22Rv1 (cell line): ENCODE measurements around the gene IKZF5.

Experiments used
- H3K27ac ChIP-seq: fragments of 450-650 bp; 2 replicates; pipeline ENCODE4 v1.5.1; 2017
- CTCF ChIP-seq: fragments of 450-650 bp; IDR thresholded peaks from 2 replicates; pipeline ENCODE4 v1.5.1; 2017; ENCODE audit warnings: mild to moderate bottlenecking
- ZFX ChIP-seq: fragments of 450-650 bp; IDR thresholded peaks from 2 replicates; pipeline ENCODE4 v1.6.1; 2017; ENCODE audit warnings: antibody characterized with exemption, borderline replicate concordance

IKZF5 gene

DNA sequence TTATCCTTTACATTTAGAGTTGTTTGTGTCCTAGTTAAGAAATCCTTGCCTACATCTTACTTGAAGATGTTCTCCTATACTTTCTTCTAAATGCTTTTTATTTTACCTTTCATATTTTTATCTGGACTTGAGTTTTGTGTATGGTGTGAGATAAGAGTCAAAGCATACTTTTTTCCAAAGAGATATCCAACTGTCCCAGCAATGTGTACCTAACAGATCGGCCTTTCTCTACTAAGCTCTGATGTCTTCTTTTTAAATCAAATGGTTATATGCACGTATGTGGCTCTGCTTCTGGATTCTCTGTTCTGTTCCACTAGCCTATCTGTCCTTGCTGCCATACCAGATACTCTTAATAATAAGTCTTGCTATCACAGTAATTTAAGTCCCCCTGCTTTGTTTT is 7.2 kb downstream of the IKZF5 start:
- no peak for TF ChIP-seq CTCF
- no peak for TF ChIP-seq ZFX
- no peak overlapping the region for H3K27ac ChIP-seq

- TF ChIP-seq CTCF (no peak), ZFX (no peak)
- no peak overlapping the region for H3K27ac ChIP-seq
These were observed 8.4 kb downstream of the IKZF5 start for GRCh38 chr10:123000155-123000554.

DNA sequence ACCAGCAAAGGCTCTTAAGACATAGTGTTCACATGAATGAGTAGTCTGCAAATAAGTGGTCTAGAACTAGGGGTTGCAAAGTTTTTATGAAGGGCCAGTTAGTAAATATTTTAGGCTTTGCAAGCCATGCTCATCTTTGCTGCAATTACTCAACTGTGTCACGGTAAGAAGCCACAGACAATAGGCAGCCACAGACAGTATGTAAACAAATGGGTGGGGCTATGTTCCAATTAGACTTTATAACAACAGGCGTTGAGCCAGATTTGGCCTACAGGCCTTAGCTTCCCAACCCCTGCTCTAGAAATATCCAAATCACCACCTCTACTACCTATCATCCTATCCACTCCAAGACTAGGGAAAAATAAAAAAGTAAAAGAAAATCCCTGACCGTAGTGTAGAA is 9.2 kb downstream of the IKZF5 start:
- H3K27ac ChIP-seq = no peak overlapping the region

DNA sequence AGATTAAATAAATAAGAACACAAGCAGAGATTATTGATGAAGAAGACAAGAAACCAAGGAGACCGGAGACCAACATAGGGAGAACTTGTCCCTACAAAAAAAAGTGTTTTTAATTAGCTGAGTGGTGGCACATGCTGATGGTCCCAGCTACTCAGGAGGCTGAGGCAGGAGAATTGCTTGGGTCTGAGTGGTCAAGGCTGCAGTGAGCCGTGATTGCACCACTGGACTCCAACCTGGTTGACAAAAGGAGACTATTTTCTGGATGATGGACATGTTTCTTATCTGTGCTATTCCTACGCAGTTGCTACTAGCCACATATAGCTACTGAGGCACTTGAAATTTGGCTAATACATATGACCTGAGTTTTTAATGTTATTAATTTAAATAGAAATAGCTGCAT is 9.7 kb downstream of the IKZF5 start:
- no peak overlapping the region for H3K27ac ChIP-seq
- no peak for TF ChIP-seq ZFX
- TF ChIP-seq CTCF = no peak

More for the DNA sequence above, 9.2 kb downstream of the IKZF5 start:
- TF ChIP-seq ZFX (no peak), CTCF (no peak)

DNA sequence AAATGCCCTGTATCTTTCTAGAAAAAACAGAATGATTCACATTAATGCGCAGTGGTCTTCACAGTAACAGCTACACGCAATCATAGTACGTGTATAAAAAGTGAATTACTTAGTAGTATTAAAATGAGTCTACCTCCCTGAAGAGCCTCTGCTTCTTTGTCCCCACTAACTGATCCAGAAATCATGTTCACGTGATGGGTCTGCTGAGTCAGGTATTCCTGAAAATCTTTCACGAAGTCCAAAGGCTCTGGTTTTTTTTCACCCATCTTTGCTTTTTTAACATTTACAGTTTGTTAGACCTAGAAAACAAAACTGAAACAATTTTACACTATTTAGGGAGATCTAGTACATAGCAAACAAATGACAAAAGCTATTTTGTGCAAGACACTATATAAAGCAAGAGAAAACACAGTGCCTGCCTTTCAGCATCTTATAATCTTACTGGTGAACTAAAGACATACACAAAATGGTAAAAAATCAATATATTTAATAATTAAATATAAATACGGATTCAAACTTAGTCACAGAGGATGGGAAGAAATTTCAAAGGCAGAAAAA is 10.2 kb downstream of the IKZF5 start:
- TF ChIP-seq ZFX (no peak), CTCF (no peak)
- no peak overlapping the region for H3K27ac ChIP-seq

DNA sequence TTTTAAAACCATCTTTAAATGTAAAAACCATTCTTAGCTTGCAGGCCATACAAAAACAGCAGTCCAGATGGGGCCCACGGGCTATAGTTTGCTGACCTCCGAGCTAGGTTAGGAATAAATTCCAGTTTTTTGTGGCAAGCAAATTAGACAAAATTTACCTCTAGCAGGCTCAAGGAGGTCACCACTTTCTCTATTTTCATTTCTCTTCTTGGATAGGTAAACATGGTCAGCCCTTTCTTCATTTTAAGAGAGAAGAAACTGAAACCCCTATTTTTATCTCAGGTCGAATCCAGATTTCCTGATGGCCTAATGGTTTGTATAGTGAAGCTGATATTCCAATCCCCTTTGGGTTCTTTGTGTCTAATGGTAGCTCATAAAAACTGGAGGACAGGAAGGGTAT is 10.7 kb downstream of the IKZF5 start:
- H3K27ac ChIP-seq = no peak overlapping the region
- TF ChIP-seq CTCF = no peak
- no peak for TF ChIP-seq ZFX

- no peak overlapping the region for H3K27ac ChIP-seq
- TF ChIP-seq CTCF (no peak), ZFX (no peak)
These were observed 12.7 kb downstream of the IKZF5 start for GRCh38 chr10:122995936-122996335.
